ENCODE data around the gene OTUB2. TPM values are rescaled to one million over a fixed set of nuclear protein-coding genes. Genes with fewer than 3 reads are reported as not detected.

The OTUB2 gene
- total RNA-seq, 1 experiment from 2014 or later: 0.55 TPM

DNA sequence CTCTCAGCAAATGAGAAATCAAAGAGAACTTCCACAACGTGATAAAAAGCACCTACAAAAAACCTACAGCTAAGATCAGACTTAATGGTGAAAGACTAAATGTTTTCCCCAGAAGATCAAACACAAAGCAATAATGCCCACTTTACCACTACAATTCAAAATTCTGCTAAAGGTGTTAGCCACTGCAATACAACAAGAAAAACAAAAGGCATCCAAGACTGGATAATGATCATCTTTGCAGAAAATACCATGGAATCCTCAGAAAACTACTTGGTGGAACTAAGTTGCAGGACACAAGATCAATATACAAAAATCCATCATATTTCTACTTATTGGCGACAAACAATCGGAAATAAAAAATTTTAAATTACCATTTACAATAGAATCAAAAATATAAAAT is 48.4 kb downstream of the OTUB2 start:
- CTCF ChIA-PET: no interaction called here
- peaks cover 15% of the 10 kb centered on the region for H3K36me3 ChIP-seq (ENCODE audit: low read depth)
- peaks cover 3% of the 10 kb centered on the region; the same call in 1 of the 2 replicates for H4K20me1 ChIP-seq (ENCODE audit: insufficient read depth)
- POLR2A ChIA-PET (ENCODE audit: unreplicated experiment): no interaction called here
- no peaks in the 10 kb centered on the region for H3K27me3 ChIP-seq (ENCODE audit: insufficient read depth, low read depth)
- DNase-seq: no peak
- peaks cover 3% of the 10 kb centered on the region for H3K4me1 ChIP-seq (replicated peaks; ENCODE audit: insufficient read depth)
- H3K9me3 ChIP-seq (ENCODE audit: insufficient read depth, low read depth): peaks cover 10% of the 10 kb centered on the region
- H3K79me2 ChIP-seq (ENCODE audit: low read depth): peaks cover 96% of the 10 kb centered on the region
- intact Hi-C loops (cut with micrococcal nuclease; ENCODE audit: unreplicated experiment): no loop called here
- no peak for TF ChIP-seq EZH2 (IDR thresholded peaks at IDR 0.05; ENCODE audit: low read depth)
- TF ChIP-seq, protein P1, sequence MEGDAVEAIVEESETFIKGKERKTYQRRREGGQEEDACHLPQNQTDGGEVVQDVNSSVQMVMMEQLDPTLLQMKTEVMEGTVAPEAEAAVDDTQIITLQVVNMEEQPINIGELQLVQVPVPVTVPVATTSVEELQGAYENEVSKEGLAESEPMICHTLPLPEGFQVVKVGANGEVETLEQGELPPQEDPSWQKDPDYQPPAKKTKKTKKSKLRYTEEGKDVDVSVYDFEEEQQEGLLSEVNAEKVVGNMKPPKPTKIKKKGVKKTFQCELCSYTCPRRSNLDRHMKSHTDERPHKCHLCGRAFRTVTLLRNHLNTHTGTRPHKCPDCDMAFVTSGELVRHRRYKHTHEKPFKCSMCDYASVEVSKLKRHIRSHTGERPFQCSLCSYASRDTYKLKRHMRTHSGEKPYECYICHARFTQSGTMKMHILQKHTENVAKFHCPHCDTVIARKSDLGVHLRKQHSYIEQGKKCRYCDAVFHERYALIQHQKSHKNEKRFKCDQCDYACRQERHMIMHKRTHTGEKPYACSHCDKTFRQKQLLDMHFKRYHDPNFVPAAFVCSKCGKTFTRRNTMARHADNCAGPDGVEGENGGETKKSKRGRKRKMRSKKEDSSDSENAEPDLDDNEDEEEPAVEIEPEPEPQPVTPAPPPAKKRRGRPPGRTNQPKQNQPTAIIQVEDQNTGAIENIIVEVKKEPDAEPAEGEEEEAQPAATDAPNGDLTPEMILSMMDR (conservative IDR thresholded peaks at IDR 0.05): no peak
- H3K9me2 ChIP-seq (ENCODE audit: insufficient read depth): no peaks in the 10 kb centered on the region
- no TSS peak for BruUV-seq (replicated peaks)
- no peak overlapping the region for H3K27ac ChIP-seq
- no peak overlapping the region for H2AFZ ChIP-seq
- no peaks in the 10 kb centered on the region for H3F3A ChIP-seq (ENCODE audit: insufficient read depth, low read depth)
- no peak overlapping the region for H3K4me3 ChIP-seq
- H3K4me2 ChIP-seq: no peak overlapping the region

DNA sequence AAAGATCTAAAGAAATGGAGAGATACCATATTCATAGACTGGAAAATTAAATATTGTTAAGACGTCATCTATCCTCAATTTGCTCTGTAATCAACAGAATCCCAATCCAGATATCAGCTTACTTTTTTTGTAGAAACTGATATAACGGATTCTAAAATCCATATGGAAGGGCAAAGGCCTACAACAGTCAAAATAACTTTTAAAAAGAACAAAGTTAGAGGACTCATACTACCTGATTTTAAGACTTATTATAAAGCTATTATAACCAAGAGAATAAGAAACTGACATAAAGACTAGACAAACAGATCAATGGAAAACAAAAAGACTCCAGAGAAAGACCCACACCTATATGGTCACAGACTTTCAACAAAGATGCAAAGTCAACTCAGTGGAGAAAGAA is 48.9 kb downstream of the OTUB2 start:
- H3K27ac ChIP-seq: no peak overlapping the region
- peaks cover 96% of the 10 kb centered on the region for H3K79me2 ChIP-seq (ENCODE audit: low read depth)
- peaks cover 10% of the 10 kb centered on the region for H3K9me3 ChIP-seq (ENCODE audit: insufficient read depth, low read depth)
- BruUV-seq (replicated peaks): no TSS peak
- DNase-seq: no peak
- intact Hi-C loops (cut with micrococcal nuclease; ENCODE audit: unreplicated experiment): no loop called here
- POLR2A ChIA-PET (ENCODE audit: unreplicated experiment): interaction anchor here (0.7 kb wide), 1 partner anchor 1395 kb away, joined by 3 read pairs; no protein-coding TSS in a partner anchor
- no peaks in the 10 kb centered on the region for H3K27me3 ChIP-seq (ENCODE audit: insufficient read depth, low read depth)
- H2AFZ ChIP-seq: no peak overlapping the region
- peaks cover 15% of the 10 kb centered on the region for H3K36me3 ChIP-seq (ENCODE audit: low read depth)
- H3F3A ChIP-seq (ENCODE audit: insufficient read depth, low read depth): no peaks in the 10 kb centered on the region
- H4K20me1 ChIP-seq (ENCODE audit: insufficient read depth): peaks cover 3% of the 10 kb centered on the region; the same call in 1 of the 2 replicates
- H3K4me1 ChIP-seq (replicated peaks; ENCODE audit: insufficient read depth): peaks cover 8% of the 10 kb centered on the region
- no peak overlapping the region for H3K4me3 ChIP-seq
- H3K4me2 ChIP-seq: no peak overlapping the region
- no peaks in the 10 kb centered on the region for H3K9me2 ChIP-seq (ENCODE audit: insufficient read depth)
- CTCF ChIA-PET: no interaction called here
- TF ChIP-seq, protein P1 (conservative IDR thresholded peaks at IDR 0.05): no peak
- TF ChIP-seq EZH2 (IDR thresholded peaks at IDR 0.05; ENCODE audit: low read depth): no peak

DNA sequence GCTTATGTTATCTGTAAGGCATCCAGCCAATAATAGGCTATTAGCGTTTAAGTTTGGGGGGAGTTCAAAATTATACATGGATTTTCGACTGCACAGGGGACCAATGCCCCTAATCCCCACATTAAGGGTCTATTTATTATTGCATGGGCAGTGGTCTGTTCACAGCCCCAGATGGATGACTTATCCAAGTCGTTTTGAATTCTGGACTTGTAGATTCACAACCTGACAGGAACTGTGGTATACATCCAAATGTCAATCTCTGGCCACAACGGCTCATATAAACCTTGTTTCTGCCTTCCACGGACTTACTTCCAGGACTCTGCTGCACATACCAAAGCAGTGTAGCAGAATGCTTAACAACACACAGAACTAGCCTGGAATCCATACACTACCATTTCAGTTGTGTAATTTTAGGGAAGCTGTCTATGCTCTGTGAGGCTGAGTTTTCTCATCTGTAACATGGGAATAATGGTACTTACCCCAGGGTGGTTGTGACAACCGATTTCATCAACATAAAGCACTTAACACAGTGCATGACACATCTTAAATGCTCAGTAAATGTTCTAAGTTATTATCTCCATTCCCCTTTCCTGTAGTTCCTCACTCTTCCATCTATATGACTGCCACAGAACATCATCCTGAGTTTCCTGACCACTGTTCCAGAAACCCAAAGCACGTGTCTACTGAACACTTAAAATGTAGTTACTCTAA is 51.1 kb downstream of the OTUB2 start:
- no peaks in the 10 kb centered on the region for H3K27me3 ChIP-seq (ENCODE audit: insufficient read depth, low read depth)
- peaks cover 83% of the 10 kb centered on the region for H3K79me2 ChIP-seq (ENCODE audit: low read depth)
- TF ChIP-seq EZH2 (IDR thresholded peaks at IDR 0.05; ENCODE audit: low read depth): no peak
- TF ChIP-seq, protein P1 (conservative IDR thresholded peaks at IDR 0.05): no peak
- no peak overlapping the region for H3K4me3 ChIP-seq
- no TSS peak for BruUV-seq (replicated peaks)
- peaks cover 15% of the 10 kb centered on the region for H3K4me1 ChIP-seq (replicated peaks; ENCODE audit: insufficient read depth)
- H2AFZ ChIP-seq: no peak overlapping the region
- peaks cover 15% of the 10 kb centered on the region for H3K36me3 ChIP-seq (ENCODE audit: low read depth)
- H3F3A ChIP-seq (ENCODE audit: insufficient read depth, low read depth): no peaks in the 10 kb centered on the region
- no peak overlapping the region for H3K27ac ChIP-seq
- H3K9me2 ChIP-seq (ENCODE audit: insufficient read depth): no peaks in the 10 kb centered on the region
- ChIA-PET POLR2A (ENCODE audit: unreplicated experiment) (no interaction called here), CTCF (no interaction called here)
- H4K20me1 ChIP-seq (ENCODE audit: insufficient read depth): peaks cover 3% of the 10 kb centered on the region; the same call in 1 of the 2 replicates
- no peak overlapping the region for H3K4me2 ChIP-seq
- intact Hi-C loops (cut with micrococcal nuclease; ENCODE audit: unreplicated experiment): no loop called here
- no peak for DNase-seq
- H3K9me3 ChIP-seq (ENCODE audit: insufficient read depth, low read depth): peaks cover 10% of the 10 kb centered on the region
